Epithelial cell of proximal tubule (primary cell): ENCODE data around the gene KAT6B. TPM values are rescaled to one million over a fixed set of nuclear protein-coding genes. Genes with fewer than 3 reads are reported as not detected.

Source experiments
- DNase-seq: peaks from one replicate; pipeline ENCODE4 v3.0.0-alpha.2; 2011; ENCODE audit warnings: low read depth
- H3K4me3 ChIP-seq: 2 replicates; pipeline ENCODE4 v1.5.1; 2011; ENCODE audit warnings: low read depth, mild to moderate bottlenecking, low read length
- total RNA-seq: library from RNA; depleted of rRNA; stranded (reverse); fragments of >200 nt; gene quantifications from 2 replicates; pipeline ENCODE4 v1.2.3, GENCODE V29; 2015
- TF ChIP-seq, protein P1 (sequence below): conservative IDR thresholded peaks from 2 replicates; pipeline ENCODE4 v1.5.1; 2012; ENCODE audit warnings: low read depth, mild to moderate bottlenecking, low read length

KAT6B gene
- total RNA-seq, 1 donor from 2014 or later: 10.1 TPM

DNA sequence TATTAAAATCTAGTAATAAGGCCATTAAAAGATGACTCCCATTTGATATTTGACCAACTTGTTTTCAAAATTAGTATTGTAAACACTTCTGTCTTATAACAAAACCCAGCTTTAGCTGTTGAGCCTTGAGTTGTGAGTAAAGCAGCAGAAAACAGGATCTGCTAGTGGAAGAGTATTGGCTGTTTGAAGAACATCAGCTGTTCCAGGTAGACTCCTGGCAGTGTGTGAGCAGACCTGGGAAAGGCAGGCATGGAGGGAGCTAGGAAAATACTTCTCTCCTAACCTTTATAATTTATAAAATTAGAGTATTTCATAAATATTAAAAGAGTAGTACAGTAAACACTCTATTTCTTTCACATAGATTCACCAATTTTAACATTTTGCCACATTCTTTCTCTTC, 29.0 kb downstream of the KAT6B start:
- TF ChIP-seq, protein P1, sequence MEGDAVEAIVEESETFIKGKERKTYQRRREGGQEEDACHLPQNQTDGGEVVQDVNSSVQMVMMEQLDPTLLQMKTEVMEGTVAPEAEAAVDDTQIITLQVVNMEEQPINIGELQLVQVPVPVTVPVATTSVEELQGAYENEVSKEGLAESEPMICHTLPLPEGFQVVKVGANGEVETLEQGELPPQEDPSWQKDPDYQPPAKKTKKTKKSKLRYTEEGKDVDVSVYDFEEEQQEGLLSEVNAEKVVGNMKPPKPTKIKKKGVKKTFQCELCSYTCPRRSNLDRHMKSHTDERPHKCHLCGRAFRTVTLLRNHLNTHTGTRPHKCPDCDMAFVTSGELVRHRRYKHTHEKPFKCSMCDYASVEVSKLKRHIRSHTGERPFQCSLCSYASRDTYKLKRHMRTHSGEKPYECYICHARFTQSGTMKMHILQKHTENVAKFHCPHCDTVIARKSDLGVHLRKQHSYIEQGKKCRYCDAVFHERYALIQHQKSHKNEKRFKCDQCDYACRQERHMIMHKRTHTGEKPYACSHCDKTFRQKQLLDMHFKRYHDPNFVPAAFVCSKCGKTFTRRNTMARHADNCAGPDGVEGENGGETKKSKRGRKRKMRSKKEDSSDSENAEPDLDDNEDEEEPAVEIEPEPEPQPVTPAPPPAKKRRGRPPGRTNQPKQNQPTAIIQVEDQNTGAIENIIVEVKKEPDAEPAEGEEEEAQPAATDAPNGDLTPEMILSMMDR: no peak
- no peak for DNase-seq
- no peak overlapping the region for H3K4me3 ChIP-seq

DNA sequence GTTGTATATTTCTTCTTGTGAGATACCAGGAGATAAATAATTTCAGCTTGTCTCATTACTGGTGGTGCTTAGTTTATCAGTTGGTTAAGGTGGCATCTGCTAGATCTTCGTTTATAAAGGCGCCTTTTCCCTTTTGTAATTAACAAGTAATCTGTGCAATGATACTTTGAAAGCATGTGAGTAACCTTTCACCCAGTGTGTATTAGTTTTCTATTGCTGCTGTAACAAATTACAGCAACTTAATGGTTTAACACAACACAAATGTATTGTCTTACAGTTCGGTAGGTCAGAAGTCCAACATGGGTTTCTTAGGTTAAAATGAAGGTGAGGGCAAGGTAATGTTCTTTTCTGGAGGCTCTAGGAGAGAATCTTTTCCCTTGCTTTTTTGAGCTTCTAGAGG, 30.5 kb downstream of the KAT6B start:
- no peak for DNase-seq
- H3K4me3 ChIP-seq: no peak overlapping the region
- TF ChIP-seq, protein P1: no peak

DNA sequence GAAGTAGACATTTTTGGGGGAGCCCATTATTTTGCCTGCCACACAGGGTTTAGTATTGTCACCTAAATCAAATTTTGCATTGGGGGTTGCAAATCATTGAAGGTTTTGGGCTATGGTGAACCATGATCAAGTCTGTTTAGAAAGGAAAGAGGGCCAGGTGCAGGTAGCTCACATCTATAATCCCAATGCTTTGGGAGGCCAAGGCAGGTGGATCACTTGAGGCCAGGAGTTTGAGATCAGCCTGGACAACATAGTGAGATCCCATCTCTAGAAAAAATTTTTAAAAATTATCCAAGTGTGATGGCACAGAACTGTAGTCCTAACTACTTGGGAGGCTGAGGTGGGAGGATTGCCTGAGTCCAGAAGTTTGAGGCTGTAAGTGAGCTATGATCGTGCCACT, 31.2 kb downstream of the KAT6B start:
- TF ChIP-seq, protein P1: no peak
- no peak for DNase-seq
- H3K4me3 ChIP-seq: no peak overlapping the region

DNA sequence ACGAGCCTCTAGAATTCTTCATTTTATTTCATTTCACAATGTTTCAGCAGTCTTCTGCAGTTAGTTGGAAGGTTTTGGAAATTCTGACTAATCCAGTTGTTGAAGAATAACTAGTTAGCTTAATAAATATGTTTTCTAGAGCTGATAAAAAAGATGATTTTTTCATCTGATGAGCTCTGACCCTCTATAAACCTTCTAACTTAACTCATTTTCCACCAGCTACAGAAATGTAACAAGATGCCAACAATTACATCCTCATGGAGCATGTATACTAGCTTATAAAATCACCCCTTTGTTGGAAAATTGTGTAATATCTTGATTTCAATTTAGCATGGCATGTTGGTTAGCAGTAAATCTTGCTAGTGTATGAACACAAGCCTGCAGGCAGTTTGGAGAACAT, 33.1 kb downstream of the KAT6B start:
- TF ChIP-seq, protein P1: no peak
- DNase-seq: no peak
- H3K4me3 ChIP-seq: no peak overlapping the region

DNA sequence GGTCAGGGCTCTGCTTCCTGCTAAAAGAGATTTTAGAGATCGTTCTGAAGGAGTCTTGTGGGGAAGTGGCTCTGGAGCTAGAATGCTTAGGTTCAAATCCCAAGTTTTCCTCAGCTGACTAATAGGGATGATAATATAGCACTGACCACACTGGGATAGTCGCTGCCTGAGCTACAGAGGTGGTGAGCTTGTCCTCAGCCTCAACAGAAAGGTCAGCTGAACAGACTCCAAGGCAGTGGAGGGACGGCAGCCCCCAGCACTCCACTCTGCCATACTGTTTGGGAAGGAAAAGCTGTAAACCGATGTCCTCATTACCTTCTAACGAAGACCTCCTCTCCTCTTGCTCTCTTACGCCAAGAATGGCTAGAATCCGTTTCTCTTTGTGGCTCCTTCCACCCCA, 36.2 kb downstream of the KAT6B start:
- no peak for DNase-seq
- TF ChIP-seq, protein P1: no peak
- H3K4me3 ChIP-seq: no peak overlapping the region

DNA sequence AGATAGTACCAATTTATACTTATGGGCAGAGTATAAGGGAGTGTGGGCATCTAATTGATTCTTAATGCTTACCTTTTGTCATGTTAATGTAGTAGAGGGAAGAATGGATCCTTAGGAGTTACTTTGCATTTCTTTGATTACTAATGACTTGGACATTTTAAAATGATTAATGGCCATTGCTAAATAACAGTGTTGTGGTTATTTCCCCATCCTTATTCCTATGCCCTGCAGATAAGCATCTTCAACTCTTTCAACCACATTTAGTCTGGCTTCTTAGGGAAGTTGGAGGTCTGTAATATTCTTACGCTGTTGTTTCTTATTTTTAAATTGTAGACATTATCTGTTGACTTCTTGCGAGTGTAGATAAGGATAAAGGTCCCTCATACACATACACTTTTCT, 37.2 kb downstream of the KAT6B start:
- no peak for DNase-seq

DNA sequence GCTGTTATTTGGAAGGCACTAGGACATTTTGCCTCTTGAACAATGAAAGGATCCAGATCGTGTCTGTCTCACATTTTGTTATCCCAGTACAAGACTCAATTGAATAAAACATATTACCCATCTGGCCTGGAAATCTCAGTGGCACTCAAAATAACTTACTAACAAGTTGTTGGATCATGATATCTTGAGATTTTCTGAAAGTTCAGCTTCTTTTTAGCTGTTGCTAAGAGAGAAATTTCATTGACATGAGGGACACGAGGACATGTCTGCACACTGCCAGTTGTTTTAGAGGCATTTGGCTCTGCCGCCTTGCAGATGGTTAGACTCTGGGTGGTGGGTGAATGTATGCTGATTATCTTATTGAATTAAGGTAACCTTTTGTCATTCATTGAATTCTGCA, 41.0 kb downstream of the KAT6B start:
- no peak overlapping the region for H3K4me3 ChIP-seq
- no peak for DNase-seq
- TF ChIP-seq, protein P1: no peak

More for the DNA sequence above, 37.2 kb downstream of the KAT6B start:
- TF ChIP-seq, protein P1: no peak
- no peak overlapping the region for H3K4me3 ChIP-seq
